Stomach (tissue), 9 donors: ENCODE data around the gene GORASP1. TPM values are rescaled to one million over a fixed set of nuclear protein-coding genes. Genes with fewer than 3 reads are reported as not detected.
A peak's percentile ranks its signal among the peaks of the same experiment; 100 is the strongest.
"Not testable (repeated sequence)": the region's sequence is repeated elsewhere in the genome, so short reads cannot be mapped to it uniquely, and the experiment has no call there.

ENCODE experiments used
- DNase-seq, 2 donors: peaks; one replicate each; pipeline versions ENCODE4 v3.0.0 to v3.0.0-alpha.2; 2013 to 2019
- H3K27ac ChIP-seq, 5 donors: fragments of 200-600 bp in 4 of 5; sonication (generic) in 4 of 5; one replicate each; pipeline ENCODE4 v1.5.1; 2013 to 2019; ENCODE audit warnings: mild to moderate bottlenecking in 1 of 5, moderate library complexity in 1 of 5
- H3K27me3 ChIP-seq, 3 donors: fragments of 200-600 bp; sonication (generic); one replicate each; pipeline ENCODE4 v1.5.1; 2017 to 2019; ENCODE audit warnings: mixed run types in 1 of 3
- H3K36me3 ChIP-seq, 4 donors: fragments of 200-600 bp; sonication (generic); 1 replicate in 3 of 4; 2 replicates in 1 of 4; pipeline ENCODE4 v1.5.1; 2016 to 2019
- H3K4me1 ChIP-seq, 4 donors: fragments of 200-600 bp; sonication (generic); one replicate each; pipeline ENCODE4 v1.5.1; 2016 to 2019
- H3K4me3 ChIP-seq, 4 donors: fragments of 200-600 bp; sonication (generic) in 3 of 4; one replicate each; pipeline ENCODE4 v1.5.1; 2016 to 2019; ENCODE audit warnings: mild to moderate bottlenecking in 1 of 4
- H3K9me3 ChIP-seq, 4 donors: fragments of 200-600 bp; sonication (generic); one replicate each; pipeline ENCODE4 v1.5.1; 2016 to 2019
- EP300 ChIP-seq: sonication (generic); formaldehyde crosslinking; IDR thresholded peaks from one replicate; pipeline ENCODE4 v1.6.1; 2017; ENCODE audit warnings: antibody characterized with exemption
- POLR2A ChIP-seq, 4 donors: fragments of 450-650 bp; IDR thresholded peaks; one replicate each; pipeline ENCODE4 v1.6.1; 2016; ENCODE audit warnings: antibody characterized with exemption in 4 of 4, control low read depth in 2 of 4, mild to moderate bottlenecking in 1 of 4, moderate library complexity in 1 of 4
- POLR2AphosphoS5 ChIP-seq, 3 donors: sonication (generic); formaldehyde crosslinking; IDR thresholded peaks; one replicate each; pipeline ENCODE4 v1.6.1; 2016; ENCODE audit warnings: antibody characterized with exemption in 3 of 3
- WGBS, 5 donors: extraction: QIAGEN DNeasy Blood & Tissue Kit in 3 of 5; methylation state at CpG; one replicate each; pipeline versions ENCODE4 v1.1.5 to v1.1.7; 2013 to 2018; 5-methylcytosine and 5-hydroxymethylcytosine counted together
- intact Hi-C: fragments of 100-400 bp; cut with DNase I; formaldehyde crosslinking; loops from one replicate; pipeline ENCODE4 v1.15.1; 2023; ENCODE audit warnings: low total_unique reads
- polyA plus RNA-seq, 3 donors: library from polyadenylated mRNA; stranded (reverse); fragments of 200-250 nt; gene quantifications; one replicate each; pipeline ENCODE4 v1.2.3, GENCODE V29; 2013
- total RNA-seq, 5 donors: library from RNA; depleted of rRNA; stranded (reverse); fragments of >200 nt; gene quantifications; one replicate each; pipeline versions ENCODE4 v1.1.0 to v1.2.3, GENCODE V29; 2014 to 2016
- TF ChIP-seq, protein P1 (sequence below), 7 experiments: fragments of 450-650 bp in 4 of 7; fragments of 200-600 bp in 3 of 7; sonication (generic) in 3 of 7; IDR thresholded peaks; one replicate each; pipeline ENCODE4 v1.5.1; 2016 to 2019; ENCODE audit warnings: antibody characterized with exemption in 7 of 7, control low read depth in 2 of 7, mild to moderate bottlenecking in 1 of 7
- donor health status: healthy with polysubstance abuse.
- donor health status: Bipolar disorder and iron deficiency.
- donor health status: healthy.

GORASP1 gene
- total and polyA plus RNA-seq, 8 donors, result 9.3 to 68.7 (median 42.5) TPM

DNA sequence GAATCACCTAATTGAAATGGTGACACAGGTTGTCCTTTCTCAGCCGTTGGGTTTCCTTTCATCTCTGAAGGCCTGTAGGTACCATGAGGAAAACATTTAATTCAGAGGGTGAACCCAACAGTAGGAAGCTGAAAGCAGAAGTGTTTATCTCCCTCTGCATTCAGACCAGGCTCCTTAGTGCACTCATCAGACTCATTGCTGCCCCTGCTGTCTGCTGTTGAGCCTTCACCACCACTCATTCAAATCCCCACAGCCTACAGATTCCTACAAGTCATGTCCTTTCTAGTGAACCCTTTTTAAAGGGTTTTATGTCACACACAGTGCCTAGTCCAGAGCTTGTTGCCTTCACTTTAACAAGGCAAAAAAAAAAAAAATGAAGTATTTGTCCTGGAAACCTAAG lies 42.2 kb downstream of the GORASP1 start:
- Histone ChIP-seq H3K27ac (no peak overlapping the region), H3K27me3 (no peaks in the 10 kb centered on the region), H3K4me1 (peaks cover 0 to 12% (median 5%) of the 10 kb centered on the region in 4 donors), H3K9me3 (no peaks in the 10 kb centered on the region), H3K36me3 (peaks cover 22 to 56% (median 44%) of the 10 kb centered on the region in 4 donors), H3K4me3 (no peak overlapping the region)
- DNase-seq, result peak in 1 of 2 donors; percentile 60
- WGBS, 5 donors, result 21 to 50% (median 28%) methylated on average over 1 of the region's 1 CpG
- TF ChIP-seq, protein P1, sequence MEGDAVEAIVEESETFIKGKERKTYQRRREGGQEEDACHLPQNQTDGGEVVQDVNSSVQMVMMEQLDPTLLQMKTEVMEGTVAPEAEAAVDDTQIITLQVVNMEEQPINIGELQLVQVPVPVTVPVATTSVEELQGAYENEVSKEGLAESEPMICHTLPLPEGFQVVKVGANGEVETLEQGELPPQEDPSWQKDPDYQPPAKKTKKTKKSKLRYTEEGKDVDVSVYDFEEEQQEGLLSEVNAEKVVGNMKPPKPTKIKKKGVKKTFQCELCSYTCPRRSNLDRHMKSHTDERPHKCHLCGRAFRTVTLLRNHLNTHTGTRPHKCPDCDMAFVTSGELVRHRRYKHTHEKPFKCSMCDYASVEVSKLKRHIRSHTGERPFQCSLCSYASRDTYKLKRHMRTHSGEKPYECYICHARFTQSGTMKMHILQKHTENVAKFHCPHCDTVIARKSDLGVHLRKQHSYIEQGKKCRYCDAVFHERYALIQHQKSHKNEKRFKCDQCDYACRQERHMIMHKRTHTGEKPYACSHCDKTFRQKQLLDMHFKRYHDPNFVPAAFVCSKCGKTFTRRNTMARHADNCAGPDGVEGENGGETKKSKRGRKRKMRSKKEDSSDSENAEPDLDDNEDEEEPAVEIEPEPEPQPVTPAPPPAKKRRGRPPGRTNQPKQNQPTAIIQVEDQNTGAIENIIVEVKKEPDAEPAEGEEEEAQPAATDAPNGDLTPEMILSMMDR (IDR thresholded peaks at IDR 0.05), result no peak
- TF ChIP-seq EP300, result no peak
- TF ChIP-seq POLR2AphosphoS5 (IDR thresholded peaks at IDR 0.05), result no peak
- no peak for TF ChIP-seq POLR2A (IDR thresholded peaks at IDR 0.05)
- intact Hi-C loops, result no loop called here

DNA sequence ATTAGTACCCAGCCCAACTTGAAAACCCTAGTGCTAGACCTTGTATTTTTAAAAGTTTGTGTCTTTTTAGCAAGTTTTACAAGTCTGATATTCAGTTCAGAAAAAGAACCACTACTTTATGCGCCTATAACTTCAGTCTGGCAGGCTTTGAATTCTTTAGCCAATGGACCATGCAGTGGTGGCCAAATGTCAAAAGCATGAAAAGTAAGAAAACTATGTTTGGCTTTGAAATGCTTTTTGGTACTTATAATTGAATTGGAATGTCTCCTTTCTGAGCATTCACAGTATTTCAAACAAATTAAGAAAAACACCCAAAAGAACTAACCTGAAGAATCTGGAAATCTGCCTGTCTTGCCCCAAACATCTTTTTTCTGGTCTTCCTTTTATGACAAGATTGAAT lies 42.8 kb downstream of the GORASP1 start:
- TF ChIP-seq, protein P1 (IDR thresholded peaks at IDR 0.05), result no peak
- no peak for TF ChIP-seq POLR2AphosphoS5 (IDR thresholded peaks at IDR 0.05)
- TF ChIP-seq POLR2A (IDR thresholded peaks at IDR 0.05), result no peak
- TF ChIP-seq EP300, result no peak
- no peaks in the 10 kb centered on the region for H3K9me3 ChIP-seq

DNA sequence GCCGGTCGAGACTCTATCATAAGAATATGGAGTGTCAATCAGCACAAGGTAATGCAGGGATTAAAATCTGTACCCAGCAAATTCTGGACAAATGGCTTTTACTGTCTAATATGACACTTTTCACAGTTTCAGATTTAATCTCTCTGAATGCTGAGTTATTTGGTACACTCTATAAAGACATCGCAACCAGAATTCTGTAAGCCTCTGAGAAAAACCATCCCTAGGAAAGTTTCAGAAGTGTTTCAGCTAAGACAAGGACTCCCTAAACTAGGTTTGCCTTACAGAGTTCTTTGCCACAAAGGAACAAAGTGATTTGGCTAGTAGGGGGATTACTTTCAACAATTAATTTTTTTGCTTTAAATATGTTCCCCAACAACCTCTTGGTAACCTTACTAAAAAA lies 44.3 kb downstream of the GORASP1 start:
- intact Hi-C loops, result no loop called here
- no peak overlapping the region for H3K4me3 ChIP-seq
- H3K27me3 ChIP-seq, result no peaks in the 10 kb centered on the region
- WGBS, 5 donors, result 91 to 97% (median 93%) methylated on average over 3 of the region's 3 CpGs
- H3K4me1 ChIP-seq, result peaks cover 0 to 12% (median 5%) of the 10 kb centered on the region in 4 donors
- H3K36me3 ChIP-seq, result peaks cover 10 to 37% (median 25%) of the 10 kb centered on the region in 4 donors
- TF ChIP-seq POLR2A (IDR thresholded peaks at IDR 0.05), result no peak
- DNase-seq, result no peak
- H3K27ac ChIP-seq, result no peak overlapping the region
- H3K9me3 ChIP-seq, result no peaks in the 10 kb centered on the region

More for the DNA sequence above, 42.8 kb downstream of the GORASP1 start:
- WGBS, 5 donors, result 93 to 100% (median 93%) methylated on average over 1 of the region's 1 CpG
- DNase-seq, result no peak
- Histone ChIP-seq H3K27ac (no peak overlapping the region), H3K27me3 (no peaks in the 10 kb centered on the region), H3K36me3 (peaks cover 18 to 50% (median 39%) of the 10 kb centered on the region in 4 donors), H3K4me1 (peaks cover 0 to 12% (median 5%) of the 10 kb centered on the region in 4 donors), H3K4me3 (no peak overlapping the region)
- intact Hi-C loops, result no loop called here

DNA sequence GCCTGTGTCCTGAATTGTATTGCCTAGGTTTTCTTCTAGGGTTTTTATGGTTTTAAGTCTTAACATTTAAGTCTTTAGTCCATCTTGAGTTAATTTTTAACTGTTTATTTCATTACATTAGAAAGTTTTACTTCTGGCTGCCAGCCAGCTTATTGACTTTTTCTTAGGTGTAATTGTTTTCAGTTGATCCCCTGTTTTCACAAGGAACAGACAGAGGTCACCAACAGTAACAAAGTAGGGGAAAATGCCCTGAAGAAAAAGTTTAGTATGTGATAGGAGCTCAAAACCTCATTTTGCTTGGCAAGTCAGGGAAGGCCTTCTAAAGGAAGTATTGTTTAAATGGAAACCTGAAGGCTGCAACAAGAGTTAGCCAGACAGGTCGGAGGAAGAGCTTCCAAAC lies 45.2 kb downstream of the GORASP1 start:
- peaks cover 0 to 12% (median 5%) of the 10 kb centered on the region in 4 donors for H3K4me1 ChIP-seq
- no peaks in the 10 kb centered on the region for H3K27me3 ChIP-seq
- no peak for DNase-seq
- no peak overlapping the region for H3K27ac ChIP-seq
- no peak overlapping the region for H3K4me3 ChIP-seq
- peaks cover 4 to 27% (median 18%) of the 10 kb centered on the region in 4 donors for H3K36me3 ChIP-seq
- 45 to 73% (median 70%) methylated on average over 1 of the region's 1 CpG for WGBS, 5 donors
- H3K9me3 ChIP-seq, result no peaks in the 10 kb centered on the region
- TF ChIP-seq, protein P1 (IDR thresholded peaks at IDR 0.05), result no peak
- TF ChIP-seq EP300, result no peak
- intact Hi-C loops, result no loop called here

DNA sequence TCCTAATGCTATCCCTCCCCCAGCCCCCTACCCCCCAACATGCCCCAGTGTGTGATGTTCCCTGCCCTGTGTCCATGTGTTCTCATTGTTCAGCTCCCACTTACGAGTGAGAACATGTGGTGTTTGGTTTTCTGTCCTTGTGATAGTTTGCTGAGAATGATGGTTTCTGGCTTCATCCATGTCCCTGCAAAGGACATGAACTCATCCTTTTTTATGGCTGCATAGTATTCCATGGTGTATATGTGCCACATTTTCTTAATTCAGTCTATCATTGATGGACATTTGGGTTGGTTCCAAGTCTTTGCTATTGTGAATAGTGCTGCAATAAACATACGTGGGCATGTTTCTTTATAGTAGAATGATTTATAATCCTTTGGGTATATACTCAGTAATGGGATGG lies 46.2 kb downstream of the GORASP1 start:
- DNase-seq, H3K27me3 ChIP-seq, H3K9me3 ChIP-seq, H3K27ac ChIP-seq, intact Hi-C loops, H3K4me3 ChIP-seq: not testable (repeated sequence)
- H3K36me3 ChIP-seq, result peaks cover 0 to 18% (median 8%) of the 10 kb centered on the region in 4 donors
- 91 to 96% (median 94%) methylated on average over 2 of the region's 2 CpGs for WGBS, 5 donors
- H3K4me1 ChIP-seq, result peaks cover 0 to 16% (median 8%) of the 10 kb centered on the region in 4 donors
